Astrocyte of the spinal cord (primary cell): ENCODE measurements around the gene SRCIN1.
"Not testable (repeated sequence)": the region's sequence is repeated elsewhere in the genome, so short reads cannot be mapped to it uniquely, and the experiment has no call there.

Source experiments
- DNase-seq: peaks from one replicate; pipeline ENCODE4 v3.0.0; 2011; ENCODE audit warnings: low read depth, low spot score
- H3K4me3 ChIP-seq: 2 replicates; pipeline ENCODE4 v1.5.1; 2011; ENCODE audit warnings: low read depth, mild to moderate bottlenecking, low read length, moderate library complexity
- in situ Hi-C: cut with HindIII; loops from 2 replicates; pipeline ENCODE4 v1.10.0; 2017; ENCODE audit warnings: low sequenced_read_pairs
- TF ChIP-seq, protein P1 (sequence below): IDR thresholded peaks from 2 replicates; pipeline ENCODE4 v1.5.1; 2012; ENCODE audit warnings: low read depth, mild to moderate bottlenecking, low read length, inconsistent platforms

SRCIN1 gene

DNA sequence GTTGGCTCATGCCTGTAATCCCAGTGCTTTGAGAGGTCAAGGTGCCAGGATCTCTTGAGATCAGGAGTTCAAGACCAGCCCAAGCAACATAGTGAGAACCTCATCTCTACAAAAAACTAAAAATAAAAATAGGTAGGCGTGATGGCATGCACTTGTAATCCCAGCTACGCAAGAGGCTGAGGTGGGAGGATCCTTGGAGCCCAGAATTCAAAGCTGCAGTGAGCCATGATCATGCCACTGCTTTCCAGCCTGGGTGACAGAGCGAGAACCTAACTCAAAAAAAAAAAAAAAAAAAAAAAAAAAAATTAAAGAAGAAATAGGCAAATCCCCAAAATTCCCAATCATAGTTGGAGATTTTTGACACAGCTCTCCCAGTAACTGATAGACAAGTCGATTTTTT is 32.2 kb upstream of the SRCIN1 start:
- in situ Hi-C loops = no loop called here
- H3K4me3 ChIP-seq = no peak overlapping the region
- TF ChIP-seq, protein P1, sequence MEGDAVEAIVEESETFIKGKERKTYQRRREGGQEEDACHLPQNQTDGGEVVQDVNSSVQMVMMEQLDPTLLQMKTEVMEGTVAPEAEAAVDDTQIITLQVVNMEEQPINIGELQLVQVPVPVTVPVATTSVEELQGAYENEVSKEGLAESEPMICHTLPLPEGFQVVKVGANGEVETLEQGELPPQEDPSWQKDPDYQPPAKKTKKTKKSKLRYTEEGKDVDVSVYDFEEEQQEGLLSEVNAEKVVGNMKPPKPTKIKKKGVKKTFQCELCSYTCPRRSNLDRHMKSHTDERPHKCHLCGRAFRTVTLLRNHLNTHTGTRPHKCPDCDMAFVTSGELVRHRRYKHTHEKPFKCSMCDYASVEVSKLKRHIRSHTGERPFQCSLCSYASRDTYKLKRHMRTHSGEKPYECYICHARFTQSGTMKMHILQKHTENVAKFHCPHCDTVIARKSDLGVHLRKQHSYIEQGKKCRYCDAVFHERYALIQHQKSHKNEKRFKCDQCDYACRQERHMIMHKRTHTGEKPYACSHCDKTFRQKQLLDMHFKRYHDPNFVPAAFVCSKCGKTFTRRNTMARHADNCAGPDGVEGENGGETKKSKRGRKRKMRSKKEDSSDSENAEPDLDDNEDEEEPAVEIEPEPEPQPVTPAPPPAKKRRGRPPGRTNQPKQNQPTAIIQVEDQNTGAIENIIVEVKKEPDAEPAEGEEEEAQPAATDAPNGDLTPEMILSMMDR = no peak
- no peak for DNase-seq

DNA sequence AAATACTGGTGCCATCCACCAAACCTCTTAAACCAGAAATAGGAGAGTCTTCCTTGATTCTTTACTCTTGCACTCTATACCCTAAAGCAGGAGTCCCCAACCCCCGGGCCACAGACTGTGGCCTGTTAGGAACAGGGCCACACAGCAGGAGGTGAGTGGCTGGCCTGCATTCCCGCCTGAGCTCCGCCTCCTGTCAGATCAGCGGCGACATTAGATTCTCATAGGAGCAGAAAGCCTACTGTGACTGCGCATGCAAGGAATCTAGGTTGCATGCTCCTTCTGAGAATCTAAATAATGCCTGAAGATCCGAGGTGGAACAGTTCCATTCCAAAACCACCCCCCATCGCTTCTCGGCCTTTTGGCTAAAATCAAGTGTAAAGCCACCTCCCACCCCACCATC is 30.3 kb upstream of the SRCIN1 start:
- TF ChIP-seq, protein P1 = no peak
- DNase-seq = no peak
- H3K4me3 ChIP-seq = no peak overlapping the region
- in situ Hi-C loops = no loop called here

DNA sequence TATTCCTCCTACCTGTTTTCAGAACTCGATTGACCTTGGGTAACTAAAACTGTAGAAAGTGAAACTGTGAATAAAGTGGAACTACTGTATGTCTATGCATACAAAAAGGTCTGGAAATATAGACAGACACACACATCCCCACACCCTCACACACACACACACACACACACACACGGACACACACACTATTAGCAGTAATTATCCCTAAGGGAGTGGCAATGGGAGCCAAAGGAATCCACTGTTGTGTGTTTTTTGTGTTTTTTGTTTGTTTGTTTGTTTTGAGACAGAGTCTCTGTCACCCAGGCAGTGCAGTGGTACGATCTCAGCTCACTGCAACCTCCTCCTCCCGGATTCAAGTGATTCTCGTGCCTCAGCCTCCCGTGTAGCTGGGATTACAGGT is 26.6 kb upstream of the SRCIN1 start:
- no peak overlapping the region for H3K4me3 ChIP-seq
- TF ChIP-seq, protein P1 = no peak
- in situ Hi-C loops = no loop called here
- no peak for DNase-seq

DNA sequence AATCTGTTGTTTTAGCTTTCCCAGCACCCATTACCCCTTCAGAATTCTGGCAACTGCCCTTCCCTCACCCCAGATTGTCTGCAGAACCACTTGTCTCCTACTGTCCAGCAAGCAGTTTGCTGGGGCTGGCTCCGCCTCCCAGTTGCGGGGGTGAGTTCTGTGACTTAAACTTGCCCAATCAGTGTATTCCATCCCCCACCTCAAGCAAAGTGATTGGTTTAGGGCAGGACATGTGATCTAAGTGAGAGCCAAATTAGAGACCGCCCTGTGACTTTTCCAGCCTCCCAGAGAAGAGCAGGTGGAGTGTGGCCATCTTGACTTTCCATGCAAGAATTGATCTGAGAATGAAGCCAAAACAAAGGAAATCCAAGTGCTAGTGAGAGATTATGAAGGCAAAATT is 22.7 kb upstream of the SRCIN1 start:
- in situ Hi-C loops = no loop called here
- H3K4me3 ChIP-seq = no peak overlapping the region
- TF ChIP-seq, protein P1 = no peak
- no peak for DNase-seq

DNA sequence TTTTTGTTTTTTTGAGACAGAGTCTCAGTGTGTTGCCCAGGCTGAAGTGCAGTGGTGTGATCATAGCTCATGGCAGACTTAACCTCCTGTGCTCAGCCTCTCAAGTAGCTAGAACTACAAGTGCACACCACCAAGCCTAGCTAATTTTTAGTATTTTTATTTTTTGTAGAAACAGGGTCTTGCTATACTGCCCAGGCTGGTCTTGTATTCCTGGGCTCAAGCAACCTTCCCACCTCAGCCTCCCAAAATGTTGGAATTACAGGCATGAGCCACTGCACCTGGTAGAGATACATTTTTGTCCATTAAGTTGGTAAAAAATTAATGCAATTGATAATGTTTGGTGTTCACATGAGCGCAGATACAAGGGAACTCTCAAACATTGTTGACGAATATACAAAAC is 22.2 kb upstream of the SRCIN1 start:
- TF ChIP-seq, protein P1 = no peak
- no peak overlapping the region for H3K4me3 ChIP-seq
- in situ Hi-C loops = no loop called here
- DNase-seq = no peak

DNA sequence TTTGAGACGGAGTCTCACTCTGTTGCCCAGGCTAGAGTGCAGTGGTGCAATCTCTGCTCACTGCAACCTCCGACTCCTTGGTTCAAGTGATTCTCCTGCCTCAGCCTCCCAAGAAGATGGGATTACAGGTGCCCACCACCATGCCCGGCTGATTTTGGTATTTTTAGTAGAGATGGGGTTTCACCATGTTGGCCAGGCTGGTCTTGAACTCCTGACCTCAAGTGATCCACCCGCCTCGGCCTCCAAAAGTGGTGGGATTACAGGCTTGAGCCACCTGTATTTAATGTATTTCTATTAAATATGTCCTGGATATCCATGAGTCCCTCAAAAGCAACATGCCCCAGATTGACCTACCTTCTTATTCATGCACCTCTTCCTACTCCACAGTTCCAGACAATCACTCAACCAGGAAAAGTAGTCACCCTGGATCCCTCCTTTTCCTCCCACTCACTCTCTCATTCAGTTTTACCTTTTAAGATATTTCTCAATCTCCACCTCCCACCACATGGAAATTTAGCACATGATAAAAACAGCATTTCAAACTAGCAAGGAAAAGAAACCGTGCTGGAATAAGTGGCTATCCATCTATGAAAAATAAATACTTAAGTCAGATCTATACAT is 21.0 kb upstream of the SRCIN1 start:
- H3K4me3 ChIP-seq, in situ Hi-C loops, DNase-seq: not testable (repeated sequence)

DNA sequence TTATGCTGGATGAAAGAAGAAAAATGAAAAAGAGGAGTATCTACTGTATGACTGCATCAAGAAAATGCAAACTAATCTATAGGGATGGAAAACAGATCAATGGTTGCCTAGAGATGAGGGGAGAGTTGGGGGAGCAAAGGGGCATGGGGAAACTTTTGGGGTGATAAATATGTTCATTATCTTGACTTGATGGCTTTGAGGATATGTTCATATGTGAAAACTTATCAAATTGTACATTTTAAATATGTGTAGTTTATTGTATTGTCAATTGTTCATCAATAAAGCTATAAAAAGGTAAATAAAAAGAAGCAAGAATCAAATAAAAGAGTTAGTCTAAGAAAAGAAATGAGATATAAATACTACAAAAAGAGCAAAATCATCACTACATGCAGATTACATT is 19.7 kb upstream of the SRCIN1 start:
- TF ChIP-seq, protein P1 = no peak
- in situ Hi-C loops = no loop called here
- DNase-seq = no peak
- H3K4me3 ChIP-seq = no peak overlapping the region

DNA sequence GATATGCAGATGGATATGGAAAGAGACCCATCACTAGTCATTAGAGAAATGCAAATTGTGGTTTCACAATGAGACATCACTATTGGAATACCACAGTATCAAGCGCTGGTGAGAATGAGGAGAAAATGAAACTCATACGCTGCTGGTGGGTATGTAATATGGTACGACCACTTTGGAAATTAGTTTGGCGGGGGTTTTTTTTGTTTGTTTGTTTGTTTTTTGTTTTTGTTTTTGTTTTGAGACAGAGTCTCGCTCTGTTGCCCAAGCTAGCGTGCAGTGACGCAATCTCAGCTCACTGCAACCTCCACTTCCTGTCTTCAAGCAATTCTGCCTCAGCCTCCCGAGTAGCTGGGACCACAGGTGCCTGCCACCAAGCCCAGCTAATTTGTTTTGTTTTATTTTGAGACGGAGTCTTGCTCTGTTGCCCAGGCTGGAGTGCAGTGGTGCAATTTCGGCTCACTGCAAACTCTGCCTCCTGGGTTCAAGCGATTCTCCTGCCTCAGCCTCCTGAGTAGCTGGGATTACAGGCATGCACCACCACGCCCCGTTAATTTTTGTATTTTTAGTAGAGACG is 19.1 kb upstream of the SRCIN1 start:
- in situ Hi-C loops, DNase-seq, H3K4me3 ChIP-seq: not testable (repeated sequence)
